ENCODE measurements around the gene DCST2.

DCST2 gene

DNA sequence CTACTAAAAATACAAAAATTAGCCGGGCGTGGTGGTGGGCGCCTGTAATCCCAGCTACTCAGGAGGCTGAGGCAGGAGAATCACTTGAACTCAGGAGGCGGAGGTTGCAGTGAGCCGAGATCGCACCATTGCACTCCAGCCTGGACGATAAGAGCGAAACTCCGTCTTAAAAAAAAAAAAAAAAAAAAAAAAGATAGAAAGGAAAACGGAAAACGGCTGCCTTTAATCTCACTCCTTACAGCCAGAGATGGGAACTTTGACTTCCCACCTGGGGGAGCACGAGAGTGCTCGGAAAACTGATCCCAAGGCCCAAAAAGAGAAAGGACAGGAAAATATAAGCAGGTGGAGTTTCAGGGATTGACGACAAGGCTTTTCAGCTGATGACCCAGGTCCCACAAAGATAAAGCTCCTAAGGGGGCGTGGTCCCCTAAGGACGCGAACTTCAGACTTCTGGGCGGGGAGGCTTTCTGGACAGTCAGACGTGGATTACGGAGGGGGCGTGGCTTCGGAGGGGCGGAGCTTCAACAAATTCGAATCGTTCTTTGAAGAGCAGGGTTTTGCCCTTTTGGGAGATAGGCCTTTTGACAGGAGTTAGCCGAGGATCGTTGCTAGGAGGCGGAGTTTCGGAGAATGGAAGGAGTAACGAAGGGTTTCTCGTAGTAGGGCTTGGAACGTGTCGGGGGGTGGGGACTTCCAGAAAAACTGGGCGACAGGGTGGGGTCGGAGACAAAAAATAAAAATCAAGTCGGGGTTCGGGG, 60.1 kb downstream of the DCST2 start:
- peak; percentile 97 for DNase-seq

DNA sequence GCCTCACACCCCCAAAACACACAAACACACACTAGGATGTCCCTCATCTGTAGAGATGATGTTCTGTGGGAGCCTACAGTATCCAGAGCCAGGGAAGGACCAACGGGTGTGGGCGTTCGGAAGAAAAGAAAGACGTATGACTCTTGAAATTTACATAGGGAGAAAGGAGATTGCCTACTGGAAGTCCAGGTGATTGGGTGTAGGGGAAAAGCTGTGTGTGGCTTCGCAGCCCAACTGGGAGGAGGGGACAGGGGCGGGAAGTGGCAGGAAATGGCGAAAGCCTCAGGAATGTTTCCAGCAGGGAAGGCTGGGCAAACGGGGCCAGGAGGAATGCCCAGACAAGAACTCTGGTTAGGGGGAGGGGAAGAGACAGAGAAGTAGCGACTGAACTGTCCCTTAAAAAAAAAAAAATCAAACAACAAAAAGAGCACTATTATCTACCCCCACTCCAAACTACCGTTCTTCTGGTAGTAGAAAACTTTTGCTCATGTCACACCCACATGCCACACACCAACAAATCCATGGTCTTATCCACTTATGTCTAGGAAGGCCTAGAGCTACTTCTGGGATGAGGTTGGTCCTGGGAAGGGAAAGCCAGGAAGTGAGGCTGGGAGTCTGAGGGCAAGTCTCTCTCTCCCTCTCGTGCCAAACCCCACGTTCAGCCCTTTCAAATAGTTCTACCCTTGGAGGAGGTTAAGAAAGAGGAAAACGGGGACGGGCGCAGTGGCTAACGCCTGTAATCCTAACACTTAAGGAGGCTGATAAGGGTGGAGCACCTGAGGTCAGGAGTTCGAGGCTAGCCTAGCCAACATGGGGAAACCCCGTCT, 60.9 kb downstream of the DCST2 start:
- no peak for DNase-seq

DNA sequence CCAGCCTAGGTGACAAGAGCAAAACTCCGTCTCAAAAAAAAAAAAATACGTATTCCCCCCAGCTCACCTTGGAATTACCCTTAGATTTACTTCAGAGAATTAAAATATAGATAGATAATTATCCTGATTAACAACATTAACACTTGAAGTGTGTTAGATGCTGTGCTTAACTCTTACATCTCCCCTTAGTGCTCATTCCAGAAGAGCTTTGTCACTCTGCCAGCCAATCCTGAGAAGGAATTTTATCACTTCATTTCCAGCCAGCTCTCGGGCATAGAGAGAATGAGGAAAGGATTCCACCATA, 61.4 kb downstream of the DCST2 start:
- DNase-seq = no peak

DNA sequence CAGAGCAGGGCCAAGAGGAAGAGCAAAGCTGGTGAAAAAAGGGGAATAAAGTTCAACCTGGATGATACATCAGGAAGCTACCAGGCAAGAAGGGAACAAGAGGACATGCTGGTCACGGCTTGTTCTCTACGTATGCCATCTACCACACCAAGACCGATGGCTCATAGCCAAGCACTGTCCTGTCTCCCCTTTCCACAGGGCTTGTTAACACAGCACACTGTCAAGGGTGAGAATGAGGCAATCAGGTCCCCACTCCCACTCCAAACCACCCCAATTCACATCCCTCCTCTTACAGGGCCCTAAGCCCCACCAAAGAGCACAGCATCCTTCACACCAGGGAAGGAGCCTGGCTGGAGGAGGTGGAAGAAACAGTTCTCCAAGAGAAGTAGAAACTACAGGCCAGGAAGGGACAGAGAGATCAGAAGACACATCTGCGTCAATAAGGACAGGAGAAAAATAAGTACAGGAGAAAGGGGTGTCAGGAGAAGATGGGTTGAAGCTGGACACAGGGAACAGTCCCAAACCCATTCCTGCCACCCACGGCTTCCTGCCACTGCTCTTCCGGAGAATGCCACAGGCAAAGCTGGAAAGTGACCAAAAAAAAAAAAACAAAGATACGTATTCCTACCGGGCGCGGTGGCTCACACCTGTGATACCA, 62.1 kb downstream of the DCST2 start:
- no peak for DNase-seq

- DNase-seq = peak; percentile 62
Measured at GRCh38 chr1:154970631-154971340, 62.8 kb downstream of the DCST2 start, which contains the start of gene SHC1. TSS of gene SHC1 (minus strand) at chr1:154970747. CDS start at chr1:154970526, 221 bp downstream.

GRCh38 chr1:154969860-154970452, 63.6 kb downstream of the DCST2 start:
- no peak for DNase-seq

- DNase-seq = no peak
Measured at GRCh38 chr1:154969246-154969645, 64.3 kb downstream of the DCST2 start.

DNA sequence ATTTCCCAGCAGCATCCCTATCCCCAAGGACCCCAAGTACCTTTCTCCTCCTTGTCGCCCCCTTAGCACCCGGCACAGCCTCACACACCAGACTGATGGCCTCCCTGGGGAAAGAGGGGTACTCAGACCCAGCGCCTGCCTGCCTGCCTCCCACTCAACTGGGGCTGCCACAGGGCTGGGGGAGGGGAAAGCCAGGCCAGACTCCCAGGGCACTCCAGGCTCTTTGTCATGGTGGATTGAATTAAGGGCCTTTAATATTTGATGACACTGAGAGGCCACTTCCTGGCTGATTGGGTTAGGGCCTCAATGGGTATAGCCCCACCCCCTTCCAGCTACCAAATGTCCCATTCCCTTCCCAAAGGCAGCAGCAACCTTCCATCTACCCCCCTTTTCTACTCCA, 64.8 kb downstream of the DCST2 start:
- DNase-seq = no peak
